GM18868 (cell line): ENCODE data around the gene PPP4R3A.
"Not testable (repeated sequence)": the region's sequence is repeated elsewhere in the genome, so short reads cannot be mapped to it uniquely, and the experiment has no call there.

Experiments used
- ATAC-seq: cut with Tn5 transposase; IDR thresholded peaks from one replicate; pipeline ENCODE4 v1.9.1; 2021; ENCODE audit warnings: mild to moderate bottlenecking, moderate library complexity; ENCODE audit not compliant: unreplicated experiment

The PPP4R3A gene

GRCh38 chr14:91410771-91411536 is 99.2 kb downstream of the PPP4R3A start:
- peak; percentile 55 for ATAC-seq

- no peak for ATAC-seq
Observed at GRCh38 chr14:91409928-91410718, 100.0 kb downstream of the PPP4R3A start.

- ATAC-seq, result not testable (repeated sequence)
Observed at GRCh38 chr14:91409240-91409639, 100.9 kb downstream of the PPP4R3A start.
